Vagina (tissue), 2 donors: ENCODE measurements around the gene PRRT3.

Experiments
- POLR2A ChIP-seq, 2 donors: fragments of 450-650 bp; IDR thresholded peaks; one replicate each; pipeline ENCODE4 v1.6.1; 2017; ENCODE audit warnings: antibody characterized with exemption in 2 of 2, mild to moderate bottlenecking in 2 of 2, moderate library complexity in 2 of 2
- POLR2AphosphoS5 ChIP-seq, 2 donors: sonication (generic); formaldehyde crosslinking; IDR thresholded peaks; one replicate each; pipeline ENCODE4 v1.9.0; 2017; ENCODE audit warnings: antibody characterized with exemption in 2 of 2, mild to moderate bottlenecking in 2 of 2, low read depth in 1 of 2; ENCODE audit not compliant: insufficient read depth in 1 of 2
- TF ChIP-seq, protein P1 (sequence below), 3 experiments: fragments of 450-650 bp in 2 of 3; fragments of 200-600 bp in 1 of 3; sonication (generic) in 1 of 3; IDR thresholded peaks; one replicate each; pipeline ENCODE4 v1.5.1; 2017 to 2019; ENCODE audit warnings: antibody characterized with exemption in 3 of 3, mild to moderate bottlenecking in 2 of 3, moderate library complexity in 2 of 3

GRCh38 chr3:9903904-9904303 lies 48.3 kb downstream of the PRRT3 start:
- TF ChIP-seq POLR2AphosphoS5 (IDR thresholded peaks at IDR 0.05; ENCODE audit: insufficient read depth in 1 of 2, low read depth in 1 of 2) (no peak), POLR2A (IDR thresholded peaks at IDR 0.05) (no peak)
- TF ChIP-seq, protein P1, sequence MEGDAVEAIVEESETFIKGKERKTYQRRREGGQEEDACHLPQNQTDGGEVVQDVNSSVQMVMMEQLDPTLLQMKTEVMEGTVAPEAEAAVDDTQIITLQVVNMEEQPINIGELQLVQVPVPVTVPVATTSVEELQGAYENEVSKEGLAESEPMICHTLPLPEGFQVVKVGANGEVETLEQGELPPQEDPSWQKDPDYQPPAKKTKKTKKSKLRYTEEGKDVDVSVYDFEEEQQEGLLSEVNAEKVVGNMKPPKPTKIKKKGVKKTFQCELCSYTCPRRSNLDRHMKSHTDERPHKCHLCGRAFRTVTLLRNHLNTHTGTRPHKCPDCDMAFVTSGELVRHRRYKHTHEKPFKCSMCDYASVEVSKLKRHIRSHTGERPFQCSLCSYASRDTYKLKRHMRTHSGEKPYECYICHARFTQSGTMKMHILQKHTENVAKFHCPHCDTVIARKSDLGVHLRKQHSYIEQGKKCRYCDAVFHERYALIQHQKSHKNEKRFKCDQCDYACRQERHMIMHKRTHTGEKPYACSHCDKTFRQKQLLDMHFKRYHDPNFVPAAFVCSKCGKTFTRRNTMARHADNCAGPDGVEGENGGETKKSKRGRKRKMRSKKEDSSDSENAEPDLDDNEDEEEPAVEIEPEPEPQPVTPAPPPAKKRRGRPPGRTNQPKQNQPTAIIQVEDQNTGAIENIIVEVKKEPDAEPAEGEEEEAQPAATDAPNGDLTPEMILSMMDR (IDR thresholded peaks at IDR 0.05), result no peak
